NCI-H1048 (cell line): ENCODE results near the gene VAV2.

Experiments
- DNase-seq: peaks from one replicate; lab custom pipeline; 2025; lab: John Stamatoyannopoulos, UW

The VAV2 gene

DNA sequence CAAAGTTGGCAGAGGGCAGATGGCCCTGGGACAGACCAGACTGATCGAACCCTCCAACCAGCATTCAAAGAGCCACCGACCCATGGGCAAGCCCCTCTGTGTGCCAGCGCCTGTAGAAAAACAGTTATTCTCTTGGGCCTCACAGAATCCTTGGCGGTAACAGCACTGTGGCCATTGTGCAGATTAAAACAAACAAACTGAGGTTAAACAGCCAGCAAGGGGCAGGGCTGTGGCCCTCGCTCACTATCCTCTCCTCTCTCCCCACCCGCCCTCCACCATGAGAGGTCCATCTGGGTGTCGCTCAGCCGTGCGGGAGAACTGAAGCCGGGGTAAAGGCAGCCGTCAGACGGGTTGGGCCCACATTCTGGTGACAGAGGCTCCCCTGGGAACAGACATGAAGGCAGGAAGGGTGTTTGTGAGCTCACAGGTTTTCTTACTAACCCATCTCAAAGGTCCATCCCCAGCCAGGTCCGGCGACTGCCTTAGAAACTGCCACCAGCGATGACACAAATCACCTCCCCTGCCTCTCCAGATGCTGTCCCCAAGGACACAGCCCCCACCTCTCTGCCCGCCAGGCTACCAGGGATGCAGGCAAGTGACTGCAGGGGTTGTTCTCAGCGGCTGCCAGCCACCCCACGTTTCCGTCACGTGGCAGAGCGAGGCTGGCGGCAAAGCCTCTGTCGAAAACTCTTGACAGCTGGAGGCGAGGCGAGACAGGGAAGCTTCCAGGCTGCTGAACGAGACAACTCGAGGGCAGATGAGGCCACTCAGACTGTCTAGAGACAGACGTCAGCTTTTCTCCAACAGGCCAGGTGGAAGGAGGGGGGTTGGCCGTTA, 178.2 kb downstream of the VAV2 start:
- no peak for DNase-seq

DNA sequence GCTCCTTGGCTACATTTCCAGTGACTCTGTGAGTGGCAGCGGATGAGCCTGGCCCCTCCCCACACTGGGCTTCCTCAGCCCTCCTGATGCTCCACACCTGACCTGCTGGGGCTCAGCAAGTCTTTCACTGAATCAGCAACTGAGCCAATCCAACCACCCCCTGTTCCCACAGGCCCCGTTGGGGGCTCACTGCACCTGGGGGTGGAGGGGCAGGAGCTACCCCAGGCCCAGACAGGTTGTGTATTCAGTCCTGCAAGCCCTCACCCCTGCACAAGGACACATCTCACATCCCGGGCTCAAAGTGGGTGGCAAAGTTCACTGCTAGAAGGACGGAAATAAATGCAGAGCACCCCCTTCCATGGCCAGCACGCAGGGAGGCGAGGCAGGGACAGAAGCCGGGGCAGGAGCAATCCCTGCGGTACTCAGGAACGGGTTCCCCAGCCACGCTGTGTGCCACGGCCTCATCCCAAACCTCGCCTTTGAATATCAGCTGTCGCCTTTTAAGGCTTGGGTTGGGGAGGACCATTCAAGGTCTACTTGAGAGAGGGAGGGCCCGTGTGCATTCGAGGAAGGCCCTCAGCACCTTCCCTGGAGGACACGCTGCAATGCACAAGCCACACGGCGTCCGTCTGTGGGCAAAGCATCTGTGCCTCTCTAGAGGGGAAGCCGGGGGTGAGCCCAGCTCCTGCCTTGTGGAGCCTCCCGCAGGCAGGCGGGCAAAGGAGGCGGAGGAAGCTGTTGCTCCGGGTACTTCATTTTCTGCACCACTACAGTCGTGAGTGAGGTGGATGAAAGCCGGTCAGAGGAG, 179.0 kb downstream of the VAV2 start:
- DNase-seq = no peak

DNA sequence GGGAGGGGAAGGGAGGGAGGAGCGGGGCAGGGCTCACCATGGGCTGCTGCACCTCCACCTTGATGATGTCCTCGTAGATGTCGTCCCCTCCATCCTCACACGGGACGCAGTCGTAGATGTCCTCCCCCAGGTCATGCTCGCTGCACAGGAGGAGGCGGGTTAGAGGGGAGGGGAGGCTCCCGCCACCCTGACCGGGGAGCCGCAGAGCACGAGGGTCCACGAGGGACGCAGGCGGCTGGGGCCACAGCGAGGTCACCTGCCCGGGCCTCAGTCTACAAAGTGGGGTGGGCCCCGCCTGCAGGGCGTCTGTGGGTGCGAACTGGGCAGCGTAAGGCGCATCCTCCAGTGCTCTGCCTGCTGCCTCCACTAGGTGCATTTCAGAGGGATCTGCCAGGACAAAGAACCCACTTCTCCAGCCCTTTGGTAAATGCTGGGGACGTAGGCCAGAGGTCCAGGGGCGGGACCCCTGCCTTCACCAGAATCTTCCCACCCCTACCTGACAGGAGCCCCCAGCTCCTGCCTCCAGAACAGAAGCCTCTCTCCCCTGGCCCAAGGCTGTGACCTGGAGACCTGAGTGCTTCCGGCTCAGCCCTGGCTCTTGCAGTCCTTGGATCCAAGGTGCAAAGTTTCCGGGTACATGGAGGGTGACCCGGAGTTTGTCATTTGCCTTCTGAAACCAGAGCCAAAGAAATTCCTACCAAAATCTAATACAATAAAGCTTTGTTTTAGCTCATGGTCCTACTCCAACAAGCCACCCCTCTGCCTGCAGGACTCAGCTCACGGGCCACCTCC, 179.9 kb downstream of the VAV2 start:
- DNase-seq = no peak

DNA sequence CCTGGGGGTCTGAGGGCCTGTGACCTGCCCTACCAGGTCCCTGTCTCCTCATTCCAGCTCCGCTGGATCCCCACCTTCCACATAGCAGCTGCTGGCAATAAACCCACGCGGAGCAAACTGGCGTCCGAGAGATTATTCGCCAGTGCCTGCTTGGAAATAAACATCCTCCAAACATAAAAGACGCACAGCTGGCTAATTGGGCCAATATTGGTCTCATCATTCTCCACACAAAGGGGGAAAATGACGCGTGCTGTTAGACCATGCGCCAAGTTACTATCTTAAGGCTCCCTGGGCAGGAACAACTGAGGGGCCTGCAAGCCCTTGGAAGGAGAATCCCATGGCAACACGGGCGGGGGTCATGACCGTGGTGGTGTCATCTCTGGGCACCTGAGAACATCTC, 180.7 kb downstream of the VAV2 start:
- no peak for DNase-seq

DNA sequence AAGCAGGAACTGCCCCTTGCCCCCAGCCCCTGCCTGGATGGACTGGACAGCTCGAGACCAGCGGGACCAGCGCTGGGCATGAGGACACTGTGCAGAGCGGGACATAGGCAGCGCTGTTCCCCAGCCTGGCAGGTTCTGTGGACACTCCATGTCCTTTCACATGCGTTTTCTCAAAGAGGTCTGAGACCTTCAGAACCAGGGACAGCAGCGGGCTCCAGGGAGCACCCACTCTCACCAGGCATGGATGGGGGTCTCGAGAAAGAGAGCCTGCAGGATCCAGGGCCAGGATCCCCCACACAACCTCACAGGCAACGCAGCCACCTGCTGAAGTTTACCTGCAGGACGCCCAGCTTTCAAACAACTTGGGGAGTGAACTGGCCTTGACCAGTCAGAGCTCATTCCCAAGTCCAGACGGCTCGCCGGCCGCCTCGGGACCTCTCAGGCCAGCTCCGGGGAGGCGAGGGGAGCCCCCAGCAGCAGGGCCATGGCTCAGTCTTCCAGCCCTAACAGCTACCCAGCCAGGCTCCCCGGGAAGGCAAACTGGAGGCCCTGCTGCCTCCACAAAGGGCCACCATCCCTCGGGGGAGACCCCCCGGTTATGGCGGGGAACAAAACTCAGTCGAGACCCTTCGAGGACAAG, 181.4 kb downstream of the VAV2 start:
- DNase-seq = no peak

DNA sequence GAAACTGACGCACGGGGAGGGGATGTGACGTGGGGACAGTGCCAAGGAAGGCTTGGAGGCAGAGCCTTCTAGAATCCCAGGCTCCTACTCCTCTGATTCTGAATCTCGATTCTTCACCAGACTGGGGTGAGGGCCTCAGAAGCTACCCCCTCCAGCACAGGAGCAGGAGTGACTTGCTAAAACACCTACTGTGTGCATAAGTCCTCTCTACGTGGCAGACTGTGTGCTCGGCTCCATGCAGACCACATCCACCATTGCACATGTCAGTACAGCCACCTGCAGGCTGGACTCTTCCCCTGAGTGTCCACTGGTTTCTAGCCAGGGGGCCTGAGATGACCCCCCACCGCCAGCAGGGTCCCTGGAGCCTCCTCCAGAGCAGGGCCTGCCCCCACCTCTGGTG, 182.8 kb downstream of the VAV2 start:
- no peak for DNase-seq

DNA sequence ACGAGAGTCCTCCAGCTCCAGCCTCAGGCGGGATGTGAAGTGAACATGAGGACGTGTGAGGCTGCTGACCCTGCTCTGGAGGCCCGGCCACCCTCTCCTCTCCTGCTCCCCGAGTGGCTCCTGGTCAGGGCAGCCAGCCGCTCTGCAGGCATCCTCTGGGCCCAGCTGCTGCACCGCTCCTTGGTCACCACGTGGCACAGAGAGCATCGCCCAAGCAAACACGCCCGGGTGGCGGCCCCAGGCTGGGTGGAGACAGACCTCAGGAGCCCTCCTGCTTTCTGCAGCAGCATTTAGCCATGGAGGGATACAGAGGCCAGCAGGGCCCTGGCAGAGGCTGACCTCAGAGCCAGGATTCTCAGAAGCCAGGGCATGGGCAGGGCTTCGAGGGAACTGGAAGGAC, 184.3 kb downstream of the VAV2 start:
- DNase-seq = no peak

DNA sequence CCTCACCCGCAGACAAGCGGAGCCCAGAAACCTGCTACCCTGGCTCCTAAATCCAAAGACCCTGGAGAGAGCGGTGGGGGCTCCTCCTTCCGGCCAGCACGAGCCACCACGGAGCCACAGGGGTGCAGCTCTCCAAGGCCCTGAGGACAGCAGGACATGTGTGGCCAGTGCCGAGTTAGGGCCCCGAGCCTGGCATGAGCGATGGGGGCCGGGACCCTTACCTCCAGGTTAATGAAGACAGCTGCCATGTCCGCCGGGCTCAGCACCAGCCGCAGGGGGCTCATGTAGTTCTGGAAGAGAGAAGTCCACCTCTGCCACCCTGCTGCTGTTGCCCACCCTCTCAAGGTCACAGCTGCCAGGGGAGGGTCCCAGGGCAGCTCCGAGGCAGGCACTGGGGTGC, 185.1 kb downstream of the VAV2 start:
- no peak for DNase-seq

DNA sequence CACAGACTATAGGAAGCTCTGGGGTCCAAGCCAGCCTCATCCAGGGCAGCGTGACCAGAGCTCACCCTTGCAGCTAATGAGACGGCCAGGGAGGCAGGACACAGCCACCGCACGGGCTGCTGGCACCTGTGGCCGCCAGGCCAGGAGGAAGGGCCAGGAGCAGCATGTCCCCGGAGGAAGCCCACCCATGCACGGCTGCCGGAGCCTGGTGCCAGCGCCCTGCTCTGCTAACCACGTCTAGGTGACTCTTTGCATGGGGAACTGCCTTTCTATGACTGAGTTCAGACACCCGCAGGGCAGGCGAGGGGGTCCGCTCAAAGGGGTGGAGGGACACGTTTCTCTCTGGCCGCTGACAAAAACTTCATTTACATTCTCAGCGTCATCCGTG, 185.5 kb downstream of the VAV2 start:
- no peak for DNase-seq

DNA sequence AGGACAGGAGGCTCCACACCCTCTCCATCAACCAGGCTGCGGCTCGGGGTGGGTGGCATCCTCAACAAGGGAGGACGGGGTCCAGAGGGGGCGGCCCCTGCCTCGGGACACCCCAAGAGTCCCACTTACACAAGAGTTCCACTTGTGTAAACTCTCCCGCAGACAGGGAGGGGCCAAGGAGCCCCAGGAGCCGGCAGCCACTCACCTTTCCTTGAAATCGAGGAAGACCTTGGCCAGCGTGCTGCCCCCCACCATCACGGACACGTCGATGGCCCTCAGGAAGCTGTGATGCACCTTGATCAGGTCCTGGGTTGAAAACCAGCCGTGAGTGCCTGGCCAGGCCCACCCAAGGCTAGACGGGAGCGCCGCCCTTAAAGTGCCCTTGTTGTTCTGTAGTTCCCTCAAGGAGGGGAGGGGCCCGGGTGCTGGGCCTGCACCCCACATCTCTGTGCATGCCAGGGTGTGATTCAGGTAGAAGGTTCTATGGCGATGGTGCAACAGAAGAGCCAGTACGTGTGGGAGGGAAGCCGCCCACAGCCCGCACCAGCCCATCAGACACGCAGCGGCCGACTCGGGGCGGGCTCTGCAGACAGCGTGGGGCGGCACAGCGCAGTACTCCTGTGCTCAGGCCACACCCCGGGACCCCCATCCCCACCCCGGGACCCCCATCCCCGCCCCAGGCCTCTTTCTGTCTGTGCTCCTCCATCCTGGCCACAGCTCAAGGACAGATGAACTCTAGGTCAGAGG, 186.1 kb downstream of the VAV2 start:
- DNase-seq = no peak

DNA sequence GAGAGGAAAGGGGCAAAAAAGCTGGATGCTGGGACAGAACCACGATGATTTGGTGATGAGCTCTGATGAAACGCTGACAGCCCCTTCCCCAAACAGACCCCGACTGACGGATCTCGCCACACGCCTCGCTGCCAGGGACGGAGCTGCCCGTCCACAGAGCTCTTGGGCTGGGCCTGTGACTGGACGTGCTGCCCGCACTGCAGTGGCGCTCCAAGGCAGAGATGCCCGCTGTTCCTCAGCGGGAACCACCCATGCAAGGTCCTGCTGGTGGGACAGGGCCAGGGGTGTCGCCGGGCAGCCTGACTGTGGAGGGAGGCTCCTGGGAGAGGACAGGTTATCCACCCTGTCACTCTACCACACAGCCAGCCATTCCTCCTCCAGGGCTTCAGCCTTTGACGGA, 187.9 kb downstream of the VAV2 start:
- DNase-seq = no peak

DNA sequence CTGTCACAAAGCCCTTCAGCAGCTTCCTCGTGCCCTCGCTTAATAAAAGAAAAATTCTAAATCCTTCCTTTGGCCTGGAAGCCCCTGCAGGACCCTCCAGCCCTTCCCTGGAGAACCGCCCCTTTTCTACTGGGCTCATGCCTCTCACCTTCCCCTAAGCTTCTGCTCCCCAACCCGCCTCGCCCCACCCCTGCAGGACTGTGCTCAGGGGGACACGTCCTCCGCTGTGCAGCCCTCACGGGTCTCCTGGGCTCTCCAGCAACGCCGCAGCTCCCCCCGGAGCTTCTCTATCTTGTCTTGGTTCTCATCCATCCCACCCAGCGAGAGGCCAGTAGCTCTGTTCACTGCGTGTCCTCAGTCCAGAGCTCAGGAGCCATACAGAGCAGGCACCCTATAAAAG, 188.4 kb downstream of the VAV2 start:
- DNase-seq = no peak

DNA sequence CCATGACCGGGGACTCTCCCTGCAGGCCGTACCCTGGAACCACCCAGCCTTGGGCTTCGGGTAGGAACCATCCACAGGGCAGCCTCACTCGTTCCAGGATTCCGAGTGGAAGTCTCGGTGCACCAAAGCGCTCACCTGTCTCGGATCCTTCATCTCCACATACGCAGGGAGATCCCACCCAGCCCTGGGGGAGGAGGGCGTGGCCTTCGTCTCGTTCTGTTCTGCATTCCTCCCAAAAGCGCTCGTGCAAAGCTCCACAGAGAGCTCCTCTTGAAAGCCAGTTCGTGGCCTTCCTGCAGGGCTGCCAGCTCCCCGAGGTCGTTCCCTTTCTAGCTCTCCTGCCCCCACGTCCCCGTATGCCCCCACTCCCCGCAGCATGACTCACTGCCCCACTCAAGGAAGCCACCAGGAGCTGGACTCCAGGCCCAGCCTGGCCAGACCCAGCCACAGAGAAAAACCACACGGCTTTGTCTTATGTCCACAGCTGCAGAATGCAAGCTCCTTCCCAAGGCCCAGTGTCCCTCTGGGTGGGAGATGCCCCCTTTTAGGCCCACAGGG, 189.0 kb downstream of the VAV2 start:
- DNase-seq = no peak

DNA sequence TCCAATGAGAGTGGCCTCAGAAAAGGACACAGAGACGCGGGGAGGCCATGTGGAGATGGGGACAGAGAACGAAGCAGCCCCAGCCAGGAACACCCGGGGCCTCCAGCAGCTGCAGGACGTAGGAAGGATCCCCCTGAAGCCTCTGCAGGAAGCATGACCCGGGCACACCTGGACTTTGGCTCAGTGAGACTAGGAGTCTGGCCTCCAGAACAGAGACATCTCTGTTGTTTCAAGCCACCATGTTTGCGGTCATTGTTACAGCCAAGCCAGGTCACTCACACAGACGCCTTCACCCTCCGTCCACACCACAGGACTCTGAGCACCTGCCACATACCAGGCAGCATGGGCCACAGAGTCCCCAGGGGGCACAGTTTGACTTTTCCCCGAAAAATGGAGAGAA, 190.4 kb downstream of the VAV2 start:
- DNase-seq = no peak

DNA sequence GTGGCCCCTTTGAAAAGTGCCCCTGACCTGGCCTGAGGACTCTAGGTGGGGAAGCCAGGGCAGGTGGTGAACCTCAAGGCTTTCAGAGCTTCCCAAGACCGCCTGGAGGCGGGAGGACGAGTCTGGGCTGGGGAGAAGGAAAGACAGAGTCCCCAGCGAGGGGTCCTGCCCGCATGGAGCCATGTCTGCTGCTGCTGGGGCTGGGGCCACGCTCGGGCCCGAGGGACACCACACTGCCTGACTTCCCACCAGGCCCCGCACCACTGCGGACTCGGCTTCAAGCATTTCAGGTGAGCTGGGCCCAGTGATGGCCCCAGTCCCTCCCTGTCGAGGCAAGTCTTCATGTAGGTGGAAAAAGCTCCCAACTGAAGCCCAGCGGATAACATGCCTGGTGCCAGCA, 191.9 kb downstream of the VAV2 start:
- DNase-seq = no peak

DNA sequence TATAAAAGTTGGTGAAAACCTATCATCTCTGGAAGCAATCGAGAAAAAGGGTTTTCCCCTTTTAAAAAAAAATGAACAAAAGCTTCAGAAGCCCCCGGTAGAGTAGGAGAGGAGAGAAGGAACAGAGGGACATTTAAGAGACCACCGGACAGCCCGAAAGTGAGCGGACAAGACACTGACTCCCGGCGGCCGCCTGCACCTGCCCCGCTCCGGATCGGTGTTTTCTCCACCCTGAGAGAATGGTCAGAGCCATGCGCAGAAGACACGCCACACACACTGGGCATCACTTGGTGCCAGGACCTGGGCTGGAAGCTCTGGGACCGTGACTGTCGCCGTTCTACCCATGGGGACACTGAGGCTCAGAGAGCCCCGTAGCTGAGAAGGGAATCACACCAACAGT, 192.4 kb downstream of the VAV2 start:
- no peak for DNase-seq

DNA sequence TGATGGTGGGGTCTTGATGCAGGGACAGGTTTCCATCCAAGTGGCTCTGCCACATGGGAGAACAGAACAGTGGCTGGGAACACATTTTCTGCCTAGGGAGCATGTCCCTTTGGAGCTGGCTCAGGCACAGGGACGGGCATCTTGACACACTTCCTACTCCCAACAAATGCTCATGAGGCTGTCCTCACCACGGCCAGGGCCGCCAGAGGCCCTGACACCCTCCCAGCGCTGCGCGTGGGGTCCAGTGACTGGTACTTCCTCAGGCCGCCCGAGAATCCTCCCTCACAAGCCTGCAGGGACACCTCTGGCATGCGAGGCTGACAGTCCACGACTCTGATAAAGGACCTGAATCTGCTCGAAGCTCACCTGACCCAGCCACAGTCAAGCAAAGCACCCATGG, 193.0 kb downstream of the VAV2 start:
- no peak for DNase-seq

DNA sequence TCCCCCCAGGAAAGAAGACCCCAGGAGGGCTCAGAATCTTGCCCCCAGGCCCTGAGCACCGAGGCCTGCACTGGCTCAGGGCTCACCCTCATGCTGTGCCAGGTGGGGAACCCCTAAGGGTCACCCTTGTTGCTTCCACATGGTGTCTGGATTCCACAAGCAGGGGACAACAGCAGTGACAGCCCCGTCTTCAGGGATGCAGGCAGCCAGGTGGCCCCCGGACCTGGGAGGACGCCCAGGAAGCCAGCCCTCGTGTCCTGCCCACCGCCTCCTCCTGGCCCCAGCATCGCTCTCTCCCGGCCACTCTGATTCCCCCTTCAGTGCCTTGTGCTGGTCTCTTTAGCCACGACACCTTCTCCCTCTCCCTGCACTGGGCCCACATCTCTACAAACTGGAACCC, 194.0 kb downstream of the VAV2 start:
- no peak for DNase-seq

DNA sequence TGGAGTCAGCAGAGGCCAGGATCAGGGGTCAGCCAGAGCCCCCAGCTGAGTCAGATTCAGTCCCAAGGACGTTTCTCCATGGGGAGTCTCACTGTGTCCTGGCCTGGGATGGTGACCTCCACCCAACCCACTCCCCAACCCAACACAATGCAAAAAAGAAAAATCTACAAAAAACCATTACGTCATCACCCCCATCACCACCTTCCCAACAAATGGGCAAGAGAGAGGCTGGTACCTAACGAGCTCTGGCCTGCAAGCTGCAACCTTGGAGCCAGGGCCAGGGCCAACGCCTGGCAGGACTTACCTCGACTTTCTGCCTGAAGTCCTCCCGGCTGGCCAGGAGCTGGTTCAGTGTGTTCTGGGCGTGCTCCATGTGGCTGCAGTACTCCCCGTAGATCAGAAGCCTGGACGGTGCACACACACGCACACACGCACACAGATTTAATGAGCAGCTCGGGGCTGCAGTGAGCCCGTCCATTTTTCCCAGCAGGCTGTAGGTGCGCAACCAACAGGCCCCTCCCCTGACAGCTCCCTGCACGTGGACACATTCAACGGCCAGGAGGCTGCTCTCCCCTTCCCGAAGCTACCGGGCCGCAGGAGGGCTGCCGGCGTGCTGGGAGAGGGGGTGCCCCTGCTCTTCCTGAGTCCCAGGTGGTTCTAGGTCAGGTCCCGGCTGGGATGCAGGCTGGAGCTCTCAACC, 194.6 kb downstream of the VAV2 start:
- DNase-seq = no peak

DNA sequence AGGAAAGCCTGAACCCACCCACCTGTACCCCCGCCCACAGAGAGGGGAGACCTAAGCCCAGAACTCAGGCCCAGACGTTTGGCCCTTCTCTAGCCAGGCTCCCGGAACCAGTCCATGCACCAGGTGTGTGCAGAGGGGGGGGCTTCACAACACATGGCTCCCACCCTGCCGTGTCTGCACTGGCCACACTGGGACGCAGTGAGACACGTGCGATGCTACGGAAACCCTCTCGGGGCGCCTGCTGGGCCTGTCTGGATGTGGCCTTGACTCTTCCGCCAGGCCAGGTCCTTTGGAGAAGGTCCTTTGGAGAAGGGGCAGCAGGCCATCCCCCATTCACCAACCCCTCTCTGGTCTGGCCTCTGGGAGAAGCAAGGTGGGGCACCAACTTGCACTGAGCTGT, 195.6 kb downstream of the VAV2 start:
- DNase-seq = no peak

DNA sequence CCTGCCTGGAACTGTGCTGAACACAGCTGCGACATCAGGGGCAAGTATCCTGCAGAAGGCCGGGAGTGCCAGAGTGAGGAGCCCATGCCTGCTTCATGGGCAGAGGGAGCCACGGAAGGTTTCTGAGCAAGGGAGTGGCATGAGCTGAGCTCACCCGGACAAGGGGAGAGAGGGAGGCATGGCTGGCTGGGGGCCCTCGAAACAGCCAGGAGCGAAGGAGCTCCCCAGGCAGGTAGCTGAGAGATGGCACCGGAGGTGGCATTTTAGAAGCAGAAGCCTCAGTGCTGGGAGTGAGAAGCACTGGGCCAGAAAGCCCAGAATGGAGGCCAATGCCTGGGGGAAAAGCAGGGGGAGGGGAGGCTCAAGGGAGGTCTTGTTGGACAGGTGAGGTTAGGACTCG, 197.1 kb downstream of the VAV2 start:
- DNase-seq = no peak
